Panc1 (cell line): ENCODE data around the gene MRM3. TPM values are rescaled to one million over a fixed set of nuclear protein-coding genes. Genes with fewer than 3 reads are reported as not detected.
"Not testable (repeated sequence)": the region's sequence is repeated elsewhere in the genome, so short reads cannot be mapped to it uniquely, and the experiment has no call there.

Experiments
- ATAC-seq: fragments of 200-7000 bp; cut with Tn5 transposase; 2 replicates; pipeline ENCODE4 v1.9.1; 2020; ENCODE audit warnings: mild to moderate bottlenecking, moderate library complexity
- BruUV-seq: library from RNA; stranded (reverse); fragments of 400-500 nt; replicated peaks from 2 replicates; lab custom pipeline; 2021; lab: Mats Ljungman, UMichigan
- CTCF ChIA-PET: fragments of 300-600 bp; sonication (Branson Sonifier 250); formaldehyde crosslinking; loops from one replicate; lab custom pipeline; 2022; ENCODE audit warnings: antibody characterized with exemption; lab: Charles Lee
- POLR2A ChIA-PET: fragments of 300-600 bp; sonication (Branson Sonifier 250); formaldehyde crosslinking; loops from one replicate; lab custom pipeline; 2022; ENCODE audit warnings: antibody characterized with exemption; lab: Charles Lee
- DNase-seq: peaks from one replicate; pipeline ENCODE4 v3.0.0-alpha.2; 2010; ENCODE audit warnings: low read depth, low spot score
- H3K27ac ChIP-seq: 2 replicates; pipeline ENCODE4 v1.5.1; 2011; ENCODE audit warnings: mild to moderate bottlenecking, low read length, inconsistent platforms
- H3K27me3 ChIP-seq: fragments of 200-500 bp; sonication (Bioruptor generic); 2 replicates; pipeline ENCODE4 v1.6.0; 2014; ENCODE audit warnings: low read length, inconsistent platforms; ENCODE audit not compliant: control insufficient read depth, insufficient read depth
- H3K36me3 ChIP-seq: fragments of 200-500 bp; sonication (Bioruptor generic); 2 replicates; pipeline ENCODE4 v1.5.1; 2014; ENCODE audit warnings: inconsistent platforms, mild to moderate bottlenecking, low read length, moderate library complexity; ENCODE audit not compliant: control insufficient read depth, insufficient read depth
- H3K4me1 ChIP-seq: 2 replicates; pipeline ENCODE4 v1.5.1; 2011; ENCODE audit warnings: inconsistent platforms, mild to moderate bottlenecking, low read length, moderate library complexity; ENCODE audit not compliant: control insufficient read depth, insufficient read depth
- H3K4me3 ChIP-seq, 2 experiments: 2 replicates each; pipeline ENCODE4 v1.5.1; 2011 to 2012; ENCODE audit warnings: low read depth in 2 of 2, low read length in 2 of 2, mild to moderate bottlenecking in 2 of 2, inconsistent platforms in 1 of 2, moderate library complexity in 1 of 2
- H3K9me3 ChIP-seq: fragments of 200-500 bp; sonication (Bioruptor generic); 2 replicates; pipeline ENCODE4 v1.5.1; 2014; ENCODE audit warnings: low read depth, mild to moderate bottlenecking, inconsistent platforms, low read length, moderate library complexity; ENCODE audit not compliant: control insufficient read depth, insufficient read depth
- POLR2AphosphoS5 ChIP-seq: IDR thresholded peaks from 2 replicates; pipeline ENCODE4 v1.6.1; 2012; ENCODE audit warnings: mild to moderate bottlenecking, low read depth, low read length, moderate library complexity
- REST ChIP-seq, 2 experiments: IDR thresholded peaks; 2 replicates each; pipeline ENCODE4 v1.6.1; 2011 to 2012; ENCODE audit warnings: low read depth in 2 of 2, control low read depth in 1 of 2, low read length in 1 of 2, mild to moderate bottlenecking in 1 of 2, moderate library complexity in 1 of 2; ENCODE audit not compliant: insufficient read depth in 1 of 2
- SIN3A ChIP-seq: IDR thresholded peaks from 2 replicates; pipeline ENCODE4 v1.6.1; 2012; ENCODE audit warnings: low read depth, mild to moderate bottlenecking, low read length, moderate library complexity, borderline replicate concordance; ENCODE audit not compliant: insufficient read depth
- TCF7L2 ChIP-seq: IDR thresholded peaks from 2 replicates; pipeline ENCODE4 v1.6.1; 2011; ENCODE audit warnings: mild to moderate bottlenecking, low read depth, low read length, inconsistent platforms
- in situ Hi-C: cut with HindIII; loops from 2 replicates; pipeline ENCODE4 v1.10.0; 2016; ENCODE audit warnings: low sequenced_read_pairs, low pct_unique_long_range_greater_than_20kb
- intact Hi-C: fragments of 100-400 bp; cut with micrococcal nuclease; formaldehyde crosslinking; loops from one replicate; pipeline ENCODE4 v1.10.0; 2022; ENCODE audit not compliant: unreplicated experiment
- total RNA-seq: library from RNA; stranded (reverse); gene quantifications from one replicate; pipeline ENCODE4 v1.2.1, GENCODE V29; 2021; ENCODE audit not compliant: unreplicated experiment
- TF ChIP-seq, protein P1 (sequence below): fragments of 450-650 bp; IDR thresholded peaks from 2 replicates; pipeline ENCODE4 v1.5.1; 2017; ENCODE audit warnings: mild to moderate bottlenecking

MRM3 gene
- total RNA-seq, 1 experiment from 2014 or later: 13.4 TPM

GRCh38 chr17:790874-791247 is 8.7 kb downstream of the MRM3 start:
- CTCF ChIA-PET, H3K27ac ChIP-seq, H3K27me3 ChIP-seq, H3K9me3 ChIP-seq, ATAC-seq, BruUV-seq, POLR2A ChIA-PET, intact Hi-C loops, H3K36me3 ChIP-seq, in situ Hi-C loops, H3K4me3 ChIP-seq, DNase-seq: not testable (repeated sequence)
- peaks cover 17% of the 10 kb centered on the region for H3K4me1 ChIP-seq

DNA sequence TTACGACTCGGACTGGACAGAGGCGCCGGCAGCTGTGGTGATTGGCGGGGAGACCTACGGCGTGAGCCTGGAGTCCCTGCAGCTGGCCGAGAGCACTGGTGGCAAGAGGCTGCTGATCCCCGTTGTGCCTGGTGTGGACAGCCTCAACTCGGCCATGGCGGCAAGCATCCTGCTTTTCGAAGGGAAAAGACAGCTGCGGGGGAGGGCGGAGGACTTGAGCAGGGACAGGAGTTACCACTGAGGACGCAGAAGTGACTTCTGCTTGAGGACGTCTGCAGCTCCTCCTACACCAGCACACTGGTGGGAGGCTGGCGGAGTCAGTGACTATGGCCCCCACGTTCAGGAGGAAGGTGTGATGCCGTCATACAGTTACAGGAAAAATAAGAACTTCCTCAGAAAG is 9.7 kb downstream of the MRM3 start:
- Histone ChIP-seq H3K4me1 (peaks cover 17% of the 10 kb centered on the region), H3K4me3 (no peak overlapping the region), H3K36me3 (no peaks in the 10 kb centered on the region; the same call in 1 of the 2 replicates), H3K9me3 (no peaks in the 10 kb centered on the region), H3K27me3 (no peaks in the 10 kb centered on the region), H3K27ac (no peak overlapping the region)
- intact Hi-C loops: no loop called here
- ChIA-PET CTCF (no interaction called here), POLR2A (no interaction called here)
- ATAC-seq (no peak), DNase-seq (no peak)
- no peak for TF ChIP-seq POLR2AphosphoS5
- TF ChIP-seq TCF7L2: no peak
- TF ChIP-seq REST (IDR thresholded peaks at IDR 0.05; ENCODE audit: insufficient read depth in 1 of 2, low read depth in 2 of 2, low read length in 1 of 2): no peak
- TF ChIP-seq, protein P1, sequence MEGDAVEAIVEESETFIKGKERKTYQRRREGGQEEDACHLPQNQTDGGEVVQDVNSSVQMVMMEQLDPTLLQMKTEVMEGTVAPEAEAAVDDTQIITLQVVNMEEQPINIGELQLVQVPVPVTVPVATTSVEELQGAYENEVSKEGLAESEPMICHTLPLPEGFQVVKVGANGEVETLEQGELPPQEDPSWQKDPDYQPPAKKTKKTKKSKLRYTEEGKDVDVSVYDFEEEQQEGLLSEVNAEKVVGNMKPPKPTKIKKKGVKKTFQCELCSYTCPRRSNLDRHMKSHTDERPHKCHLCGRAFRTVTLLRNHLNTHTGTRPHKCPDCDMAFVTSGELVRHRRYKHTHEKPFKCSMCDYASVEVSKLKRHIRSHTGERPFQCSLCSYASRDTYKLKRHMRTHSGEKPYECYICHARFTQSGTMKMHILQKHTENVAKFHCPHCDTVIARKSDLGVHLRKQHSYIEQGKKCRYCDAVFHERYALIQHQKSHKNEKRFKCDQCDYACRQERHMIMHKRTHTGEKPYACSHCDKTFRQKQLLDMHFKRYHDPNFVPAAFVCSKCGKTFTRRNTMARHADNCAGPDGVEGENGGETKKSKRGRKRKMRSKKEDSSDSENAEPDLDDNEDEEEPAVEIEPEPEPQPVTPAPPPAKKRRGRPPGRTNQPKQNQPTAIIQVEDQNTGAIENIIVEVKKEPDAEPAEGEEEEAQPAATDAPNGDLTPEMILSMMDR: no peak
- no peak for TF ChIP-seq SIN3A
- in situ Hi-C loops: no loop called here
- BruUV-seq: no TSS peak

GRCh38 chr17:792277-792676 is 10.1 kb downstream of the MRM3 start:
- no TSS peak for BruUV-seq
- CTCF ChIA-PET: interaction anchor here (0.5 kb wide), 1 partner anchor 144 kb away, joined by 3 read pairs; no protein-coding TSS in a partner anchor
- TF ChIP-seq, protein P1: no peak
- TF ChIP-seq REST (IDR thresholded peaks at IDR 0.05; ENCODE audit: insufficient read depth in 1 of 2, low read depth in 2 of 2, low read length in 1 of 2): no peak
- TF ChIP-seq POLR2AphosphoS5: peak; percentile 15; the same call in 1 of the 2 replicates
- DNase-seq (no peak), ATAC-seq (no peak)
- no peak overlapping the region for H3K4me3 ChIP-seq
- H3K9me3 ChIP-seq: no peaks in the 10 kb centered on the region
- POLR2A ChIA-PET: no interaction called here
- H3K27ac ChIP-seq: 0 out of 2 replicates have a peak overlapping the region, but pooled peaks have one; percentile 23
- peaks cover 17% of the 10 kb centered on the region for H3K4me1 ChIP-seq
- in situ Hi-C loops: no loop called here
- H3K27me3 ChIP-seq: no peaks in the 10 kb centered on the region
- H3K36me3 ChIP-seq: no peaks in the 10 kb centered on the region; the same call in 1 of the 2 replicates
- intact Hi-C loops: no loop called here
